ENCODE data around the gene TH.
"Not testable (repeated sequence)": the region's sequence is repeated elsewhere in the genome, so short reads cannot be mapped to it uniquely, and the experiment has no call there.

Gene TH

DNA sequence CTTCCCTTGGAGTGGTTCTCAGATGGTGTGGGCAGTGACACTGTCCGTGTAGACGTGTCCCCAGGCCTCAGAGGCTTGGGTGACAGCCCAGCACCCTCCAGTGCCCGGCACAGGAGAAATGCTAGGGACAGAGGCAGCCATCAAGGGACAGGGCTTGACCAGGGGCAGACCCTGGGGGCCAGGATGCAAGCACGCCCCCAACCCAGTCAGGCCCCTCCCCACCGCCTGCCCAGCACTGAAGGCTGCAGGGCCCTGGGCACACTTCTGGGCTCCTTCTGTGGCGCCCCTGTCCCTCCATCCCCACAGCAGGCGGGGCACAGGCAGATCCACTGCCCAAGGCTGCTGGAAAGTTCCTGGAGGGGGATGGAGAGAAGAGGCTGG lies 43.5 kb downstream of the TH start:
- no peak for DNase-seq

- no peak for DNase-seq
Measured at GRCh38 chr11:2127482-2128129, 44.0 kb downstream of the TH start.

- no peak for DNase-seq
Measured at GRCh38 chr11:2126520-2127085, 45.0 kb downstream of the TH start.

GRCh38 chr11:2124736-2125484 lies 46.7 kb downstream of the TH start:
- DNase-seq: not testable (repeated sequence)

- DNase-seq: no peak
Measured at GRCh38 chr11:2123628-2123960, 48.0 kb downstream of the TH start.

GRCh38 chr11:2122907-2123627 lies 48.5 kb downstream of the TH start:
- DNase-seq: no peak

GRCh38 chr11:2122222-2122906 lies 49.3 kb downstream of the TH start:
- DNase-seq: no peak

- DNase-seq: no peak
Measured at GRCh38 chr11:2121227-2122130, 50.1 kb downstream of the TH start.

- DNase-seq: no peak
Measured at GRCh38 chr11:2120359-2121100, 51.1 kb downstream of the TH start.

- DNase-seq: no peak
Measured at GRCh38 chr11:2118677-2119076, 52.9 kb downstream of the TH start.

DNA sequence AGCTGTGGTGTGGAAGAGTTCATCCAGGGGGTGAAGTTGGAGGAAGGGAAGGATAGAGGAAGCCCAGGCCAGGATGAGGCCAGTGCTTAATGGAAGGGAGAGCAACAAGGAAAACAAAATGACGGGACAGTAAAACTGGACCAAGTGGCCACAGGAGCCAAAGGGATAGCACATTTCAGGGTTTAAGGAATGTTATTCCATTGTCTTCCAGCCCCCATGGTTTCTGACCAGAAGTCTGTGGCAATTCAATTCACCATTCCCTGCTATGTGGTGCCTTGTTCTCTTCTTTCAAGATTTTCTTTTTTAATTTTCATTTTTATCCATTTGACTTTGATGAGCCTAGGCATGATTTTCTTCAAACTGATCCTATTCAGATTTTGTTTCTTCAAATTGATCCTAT lies 54.9 kb downstream of the TH start:
- DNase-seq: no peak

GRCh38 chr11:2115308-2115707 lies 56.3 kb downstream of the TH start:
- no peak for DNase-seq

- DNase-seq: no peak
Measured at GRCh38 chr11:2114430-2115241, 57.0 kb downstream of the TH start.
